IMR-90 (cell line): ENCODE measurements around the gene EFCC1. TPM values are rescaled to one million over a fixed set of nuclear protein-coding genes. Genes with fewer than 3 reads are reported as not detected.

Experiments used
- ATAC-seq: fragments of 200-7000 bp; cut with Tn5 transposase; 2 replicates; pipeline ENCODE4 v1.9.1; 2020; ENCODE audit warnings: low read depth, mild to moderate bottlenecking, moderate library complexity
- BruUV-seq: library from RNA; stranded (reverse); fragments of 400-500 nt; replicated peaks from 2 replicates; lab custom pipeline; 2021; lab: Mats Ljungman, UMichigan
- CTCF ChIA-PET: fragments of 300-600 bp; formaldehyde crosslinking; extraction: SDS; loops from one replicate; lab custom pipeline; 2021; ENCODE audit warnings: antibody characterized with exemption; lab: Yijun Ruan, JAX
- POLR2A ChIA-PET: fragments of 300-600 bp; sonication (Branson Sonifier 250); formaldehyde crosslinking; loops from one replicate; lab custom pipeline; 2022; ENCODE audit warnings: antibody characterized with exemption; ENCODE audit not compliant: unreplicated experiment; lab: Charles Lee
- DNase-seq: peaks from one replicate; pipeline ENCODE4 v3.0.0; 2013
- H2AFZ ChIP-seq: replicated peaks from 2 replicates; pipeline ENCODE3; 2013; ENCODE audit warnings: low read length, mild to moderate bottlenecking; ENCODE audit not compliant: poor library complexity
- H2AK5ac ChIP-seq: 2 replicates; pipeline ENCODE4 v1.6.1; 2013; ENCODE audit warnings: low read depth, low read length, inconsistent platforms
- H2AK9ac ChIP-seq: replicated peaks from 2 replicates; pipeline ENCODE3; 2013; ENCODE audit warnings: mild to moderate bottlenecking, low read depth, low read length, moderate library complexity; ENCODE audit not compliant: poor library complexity
- H2BK120ac ChIP-seq: 2 replicates; pipeline ENCODE4 v1.6.1; 2013; ENCODE audit warnings: low read depth, low read length, inconsistent platforms
- H2BK15ac ChIP-seq: 3 replicates; pipeline ENCODE4 v1.6.1; 2013; ENCODE audit warnings: low read depth, low read length, inconsistent platforms
- H2BK20ac ChIP-seq: 2 replicates; pipeline ENCODE4 v1.6.1; 2013; ENCODE audit warnings: low read depth, mild to moderate bottlenecking, inconsistent platforms, low read length, moderate library complexity
- H2BK5ac ChIP-seq: 2 replicates; pipeline ENCODE4 v1.6.1; 2013; ENCODE audit warnings: mild to moderate bottlenecking, low read depth, low read length, inconsistent platforms; ENCODE audit not compliant: poor library complexity, severe bottlenecking
- H3K14ac ChIP-seq: replicated peaks from 2 replicates; pipeline ENCODE4 v1.6.1; 2013; ENCODE audit warnings: low read depth, low read length, inconsistent platforms
- H3K18ac ChIP-seq: 2 replicates; pipeline ENCODE4 v1.6.1; 2013; ENCODE audit warnings: low read depth, low read length, control low read depth
- H3K23ac ChIP-seq: 2 replicates; pipeline ENCODE4 v1.6.1; 2013; ENCODE audit warnings: low read depth, low read length, inconsistent platforms
- H3K27ac ChIP-seq: 2 replicates; pipeline ENCODE4 v1.5.1; 2013; ENCODE audit warnings: mild to moderate bottlenecking, control low read depth, low read length; ENCODE audit not compliant: insufficient read depth
- H3K27me3 ChIP-seq: 2 replicates; pipeline ENCODE4 v1.6.1; 2013; ENCODE audit warnings: low read length; ENCODE audit not compliant: control insufficient read depth, insufficient read depth
- H3K36me3 ChIP-seq: 2 replicates; pipeline ENCODE4 v1.6.1; 2013; ENCODE audit warnings: low read length, mixed read lengths; ENCODE audit not compliant: control insufficient read depth, insufficient read depth
- H3K4ac ChIP-seq: 2 replicates; pipeline ENCODE4 v1.6.1; 2013; ENCODE audit warnings: low read depth, low read length, inconsistent platforms
- H3K4me1 ChIP-seq: 2 replicates; pipeline ENCODE4 v1.6.1; 2013; ENCODE audit warnings: low read length, mixed read lengths; ENCODE audit not compliant: control insufficient read depth, insufficient read depth
- H3K4me2 ChIP-seq: 2 replicates; pipeline ENCODE4 v1.6.1; 2013; ENCODE audit warnings: low read depth, mild to moderate bottlenecking, control low read depth, low read length, moderate library complexity
- H3K4me3 ChIP-seq: 2 replicates; pipeline ENCODE4 v1.5.1; 2013; ENCODE audit warnings: low read depth, mild to moderate bottlenecking, control low read depth, low read length, moderate library complexity; ENCODE audit not compliant: insufficient read depth
- H3K56ac ChIP-seq: 2 replicates; pipeline ENCODE4 v1.6.1; 2013; ENCODE audit warnings: low read length, inconsistent platforms; ENCODE audit not compliant: insufficient read depth; ENCODE audit errors: extremely low read depth
- H3K79me1 ChIP-seq, 2 experiments: 2 replicates each; pipeline ENCODE4 v1.6.1; 2013; ENCODE audit warnings: low read length in 2 of 2, inconsistent platforms in 1 of 2, low read depth in 1 of 2
- H3K9ac ChIP-seq: 2 replicates; pipeline ENCODE4 v1.6.1; 2013; ENCODE audit warnings: low read depth, low read length, control low read depth
- H3K9me1 ChIP-seq: 2 replicates; pipeline ENCODE4 v1.6.1; 2013; ENCODE audit warnings: low read length, inconsistent platforms; ENCODE audit not compliant: insufficient read depth
- H3K9me3 ChIP-seq: 2 replicates; pipeline ENCODE4 v1.6.1; 2013; ENCODE audit warnings: low read length; ENCODE audit not compliant: control insufficient read depth, insufficient read depth
- H4K20me1 ChIP-seq: 2 replicates; pipeline ENCODE4 v1.6.1; 2013; ENCODE audit warnings: low read length, inconsistent platforms; ENCODE audit not compliant: insufficient read depth
- H4K5ac ChIP-seq: 2 replicates; pipeline ENCODE4 v1.6.1; 2013; ENCODE audit warnings: mild to moderate bottlenecking, low read depth, low read length, control low read depth
- H4K8ac ChIP-seq, 2 experiments: 2 replicates each; pipeline ENCODE4 v1.6.1; 2013; ENCODE audit warnings: low read depth in 2 of 2, low read length in 2 of 2, control low read depth in 1 of 2, inconsistent platforms in 1 of 2
- H4K91ac ChIP-seq: 2 replicates; pipeline ENCODE4 v1.6.1; 2013; ENCODE audit warnings: low read depth, low read length, inconsistent platforms; ENCODE audit not compliant: insufficient read depth
- BHLHE40 ChIP-seq: fragments of 150-350 bp; IDR thresholded peaks from 2 replicates; pipeline ENCODE4 v1.6.1; 2016; ENCODE audit warnings: mild to moderate bottlenecking, low read depth, low read length
- CHD1 ChIP-seq: IDR thresholded peaks from 2 replicates; pipeline ENCODE4 v1.6.1; 2012; ENCODE audit warnings: low read depth, low read length, improper control_type of control experiment
- MAZ ChIP-seq: IDR thresholded peaks from 2 replicates; pipeline ENCODE4 v1.6.1; 2012; ENCODE audit warnings: low read depth, mild to moderate bottlenecking, low read length, improper control_type of control experiment, moderate library complexity, borderline replicate concordance
- NFE2L2 ChIP-seq: fragments of 150-350 bp; IDR thresholded peaks from 2 replicates; pipeline ENCODE4 v1.6.1; 2016; ENCODE audit warnings: low read depth, mild to moderate bottlenecking, low read length
- POLR2A ChIP-seq: IDR thresholded peaks from 2 replicates; pipeline ENCODE4 v1.6.1; 2012; ENCODE audit warnings: mild to moderate bottlenecking, low read depth, low read length
- RAD21 ChIP-seq: IDR thresholded peaks from 2 replicates; pipeline ENCODE4 v1.6.1; 2012; ENCODE audit warnings: low read length, improper control_type of control experiment
- RFX5 ChIP-seq: IDR thresholded peaks from 2 replicates; pipeline ENCODE4 v1.8.0; 2012; ENCODE audit warnings: low read depth, mild to moderate bottlenecking, low read length, moderate library complexity
- SMC3 ChIP-seq: fragments of 150-350 bp; IDR thresholded peaks from 2 replicates; pipeline ENCODE4 v1.6.1; 2016; ENCODE audit warnings: low read depth, mild to moderate bottlenecking, antibody characterized with exemption, low read length, moderate library complexity
- WGBS, 2 experiments: methylation state at CpG; one replicate each; pipeline versions ENCODE4 v1.1.5 to v1.1.7; 2013; ENCODE audit warnings: missing lambda C conversion rate in 2 of 2; ENCODE audit not compliant: insufficient read length in 1 of 2; ENCODE audit errors: extremely low coverage in 2 of 2; 5-methylcytosine and 5-hydroxymethylcytosine counted together
- dilution Hi-C: fragments of 300-500 bp; cut with HindIII; formaldehyde crosslinking; loops from one replicate; pipeline ENCODE4 v1.14.3; 2018; ENCODE audit warnings: low sequenced_read_pairs; ENCODE audit not compliant: unreplicated experiment
- in situ Hi-C: fragments of 300-500 bp; cut with MboI; formaldehyde crosslinking; loops from 3 replicates; pipeline ENCODE4 v1.14.3; 2019; ENCODE audit warnings: low sequenced_read_pairs, inconsistent platforms, mixed read lengths
- intact Hi-C: fragments of 100-400 bp; cut with micrococcal nuclease; formaldehyde crosslinking; loops from 2 replicates; pipeline ENCODE4 v1.10.0; 2022
- polyA plus RNA-seq, 3 experiments: library from polyadenylated mRNA; depleted of rRNA; stranded (reverse); fragments of >200 nt; gene quantifications; 2 replicates each; pipeline ENCODE4 v1.2.3, GENCODE V29; 2012; ENCODE audit warnings: low replicate concordance in 1 of 3
- total RNA-seq: library from RNA; depleted of rRNA; stranded (reverse); fragments of >200 nt; gene quantifications from 2 replicates; pipeline ENCODE4 v1.2.3, GENCODE V29; 2012

The EFCC1 gene
- total and polyA plus RNA-seq, 2 of the 4 experiments (the other 2 are of a cell fraction) = not detected

DNA sequence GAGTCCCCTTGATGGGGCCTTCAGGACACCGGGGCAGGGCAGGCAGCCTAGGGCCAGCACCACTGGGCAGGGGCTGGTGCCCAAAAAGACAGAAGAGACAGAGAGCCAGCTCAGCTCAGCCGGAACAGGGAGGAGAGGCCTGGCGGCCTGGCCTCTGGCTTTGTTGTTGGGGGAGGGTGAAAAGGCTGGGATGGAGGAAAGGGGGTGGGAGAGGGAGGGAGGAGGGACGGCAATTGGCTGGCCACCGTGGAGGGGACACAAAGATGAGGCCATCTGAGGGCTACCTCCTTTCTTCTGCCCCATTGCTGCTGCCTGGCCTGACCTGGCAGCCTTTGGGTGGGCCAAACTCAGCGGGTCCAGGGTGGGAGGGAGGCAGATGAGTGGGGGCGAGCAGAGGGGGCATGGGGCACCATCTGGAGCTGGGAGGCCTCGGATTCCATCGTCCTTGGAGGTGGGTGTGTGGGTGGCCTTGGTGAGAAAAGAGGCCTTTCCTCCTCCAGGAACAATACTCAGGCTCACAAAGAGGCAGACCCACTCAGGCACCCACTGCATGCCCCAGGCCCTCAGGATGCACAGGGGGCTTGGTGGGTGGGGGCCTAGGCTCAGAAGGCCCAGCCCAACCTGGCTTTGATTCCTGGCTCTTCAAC, 9.3 kb downstream of the EFCC1 start:
- no peak overlapping the region for H2AK5ac ChIP-seq
- no peak overlapping the region for H2AFZ ChIP-seq
- TF ChIP-seq NFE2L2 = no peak
- TF ChIP-seq SMC3 = no peak
- no peak for TF ChIP-seq CHD1
- TF ChIP-seq MAZ = no peak
- TF ChIP-seq RAD21 = no peak
- no peak for TF ChIP-seq BHLHE40
- TF ChIP-seq POLR2A = no peak
- TF ChIP-seq RFX5 = no peak
- H4K91ac ChIP-seq = no peak overlapping the region
- no peak overlapping the region for H2BK15ac ChIP-seq
- no peak overlapping the region for H2BK20ac ChIP-seq
- dilution Hi-C loops = no loop called here
- H3K9me3 ChIP-seq = no peaks in the 10 kb centered on the region
- H4K20me1 ChIP-seq = no peaks in the 10 kb centered on the region
- H3K18ac ChIP-seq = no peak overlapping the region
- DNase-seq (no peak), ATAC-seq (no peak)
- H3K4me1 ChIP-seq = peaks cover 3% of the 10 kb centered on the region
- no peak overlapping the region for H3K27ac ChIP-seq
- no peaks in the 10 kb centered on the region for H3K79me1 ChIP-seq
- H3K4ac ChIP-seq = no peak overlapping the region
- no peaks in the 10 kb centered on the region for H3K36me3 ChIP-seq
- no peak overlapping the region for H2BK5ac ChIP-seq
- H2AK9ac ChIP-seq = no peak overlapping the region
- peaks cover 12% of the 10 kb centered on the region; the same call in 1 of the 2 replicates for H3K27me3 ChIP-seq
- no peak overlapping the region for H2BK120ac ChIP-seq
- POLR2A ChIA-PET = no interaction called here
- in situ Hi-C loops = no loop called here
- CTCF ChIA-PET = no interaction called here
- no peak overlapping the region for H4K5ac ChIP-seq
- intact Hi-C loops = no loop called here
- H3K56ac ChIP-seq = no peak overlapping the region
- no peak overlapping the region for H3K23ac ChIP-seq
- 27% methylated on average over 3 of the region's 9 CpGs; no CpG with 5 or more reads in 1 of the 2 experiments for WGBS, 2 experiments
- no peak overlapping the region for H3K9ac ChIP-seq
- H3K4me2 ChIP-seq = no peak overlapping the region
- no peaks in the 10 kb centered on the region; the same call in 1 of the 2 replicates for H3K9me1 ChIP-seq
- no peak overlapping the region for H4K8ac ChIP-seq
- BruUV-seq = no TSS peak
- no peak overlapping the region for H3K4me3 ChIP-seq
- H3K14ac ChIP-seq = no peak overlapping the region
